ENCODE measurements around the gene GSDME. TPM values are rescaled to one million over a fixed set of nuclear protein-coding genes. Genes with fewer than 3 reads are reported as not detected.

GSDME gene
- total RNA-seq, 1 donor from 2014 or later: 27.7 TPM

DNA sequence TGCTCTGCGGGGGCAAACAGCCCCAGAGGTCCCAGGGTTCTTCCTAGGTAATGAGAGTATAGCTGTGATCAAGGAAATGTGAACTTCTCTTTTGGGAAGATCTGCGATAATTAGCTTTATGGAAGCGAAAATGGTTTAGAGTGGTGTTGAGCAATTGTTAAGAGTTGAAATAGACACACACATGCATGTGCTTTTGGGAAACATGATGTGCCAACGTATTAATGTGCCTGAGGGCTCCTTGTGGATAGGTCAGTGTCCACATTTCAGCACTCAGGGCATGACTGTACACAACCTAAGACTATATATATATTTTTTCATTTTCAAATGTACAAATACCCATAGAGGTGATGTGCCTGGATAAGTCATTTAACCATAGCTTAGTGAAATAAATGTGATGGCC, 67.0 kb downstream of the GSDME start:
- Histone ChIP-seq H4K20me1 (ENCODE audit: insufficient read depth, low read length) (no peaks in the 10 kb centered on the region), H3K9ac (ENCODE audit: low read length) (no peak overlapping the region), H3K9me3 (ENCODE audit: insufficient read depth, low read depth, low read length) (no peaks in the 10 kb centered on the region), H2AFZ (ENCODE audit: low read depth, low read length) (no peak overlapping the region), H3K79me2 (ENCODE audit: insufficient read depth, low read length) (no peaks in the 10 kb centered on the region), H3K36me3 (ENCODE audit: insufficient read depth, low read length) (no peaks in the 10 kb centered on the region), H3K4me3 (ENCODE audit: insufficient read depth, low read depth, low read length) (no peak overlapping the region), H3K27ac (ENCODE audit: low read depth, low read length) (no peak overlapping the region), H3K4me2 (ENCODE audit: low read length) (no peak overlapping the region), H3K27me3 (ENCODE audit: insufficient read depth, low read length) (no peaks in the 10 kb centered on the region), H3K4me1 (ENCODE audit: insufficient read depth, low read length) (no peaks in the 10 kb centered on the region)
- FAIRE-seq: no peak
- Mint-ChIP-seq H3K4me1 (ENCODE audit: low read depth, unreplicated experiment) (no peaks in the 10 kb centered on the region), H3K36me3 (ENCODE audit: low read depth, unreplicated experiment) (peaks cover 10% of the 10 kb centered on the region), H3K27me3 (ENCODE audit: low read depth, unreplicated experiment) (no peaks in the 10 kb centered on the region), H3K9me3 (ENCODE audit: unreplicated experiment) (no peaks in the 10 kb centered on the region), H3K4me3 (ENCODE audit: unreplicated experiment) (no peak overlapping the region), H3K27ac (ENCODE audit: unreplicated experiment) (no peak overlapping the region)
- no peak for DNase-seq (ENCODE audit: low read depth)
- TF ChIP-seq EZH2 (IDR thresholded peaks at IDR 0.05; ENCODE audit: insufficient read depth, low read length): no peak
- TF ChIP-seq, protein P1, sequence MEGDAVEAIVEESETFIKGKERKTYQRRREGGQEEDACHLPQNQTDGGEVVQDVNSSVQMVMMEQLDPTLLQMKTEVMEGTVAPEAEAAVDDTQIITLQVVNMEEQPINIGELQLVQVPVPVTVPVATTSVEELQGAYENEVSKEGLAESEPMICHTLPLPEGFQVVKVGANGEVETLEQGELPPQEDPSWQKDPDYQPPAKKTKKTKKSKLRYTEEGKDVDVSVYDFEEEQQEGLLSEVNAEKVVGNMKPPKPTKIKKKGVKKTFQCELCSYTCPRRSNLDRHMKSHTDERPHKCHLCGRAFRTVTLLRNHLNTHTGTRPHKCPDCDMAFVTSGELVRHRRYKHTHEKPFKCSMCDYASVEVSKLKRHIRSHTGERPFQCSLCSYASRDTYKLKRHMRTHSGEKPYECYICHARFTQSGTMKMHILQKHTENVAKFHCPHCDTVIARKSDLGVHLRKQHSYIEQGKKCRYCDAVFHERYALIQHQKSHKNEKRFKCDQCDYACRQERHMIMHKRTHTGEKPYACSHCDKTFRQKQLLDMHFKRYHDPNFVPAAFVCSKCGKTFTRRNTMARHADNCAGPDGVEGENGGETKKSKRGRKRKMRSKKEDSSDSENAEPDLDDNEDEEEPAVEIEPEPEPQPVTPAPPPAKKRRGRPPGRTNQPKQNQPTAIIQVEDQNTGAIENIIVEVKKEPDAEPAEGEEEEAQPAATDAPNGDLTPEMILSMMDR (IDR thresholded peaks at IDR 0.05; ENCODE audit: insufficient read depth, low read depth, low read length): no peak

DNA sequence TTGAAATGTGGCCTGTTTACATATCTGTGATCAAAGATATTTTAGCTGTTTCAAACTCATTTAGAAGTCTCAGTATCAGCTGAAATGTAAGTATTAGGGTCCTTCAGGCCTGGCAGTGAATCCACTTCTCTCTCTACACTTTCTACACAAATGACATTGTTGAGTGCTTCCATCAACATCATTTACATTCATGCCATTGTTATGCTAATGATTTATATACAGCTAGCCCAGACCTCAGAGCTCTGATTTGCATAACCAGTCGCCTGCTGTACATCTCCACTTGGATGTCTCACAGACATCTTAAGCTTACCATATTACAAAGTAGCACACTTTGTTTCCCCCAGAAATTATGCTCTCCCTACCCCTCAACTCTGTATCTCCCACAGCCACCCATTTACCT, 71.6 kb downstream of the GSDME start:
- Histone ChIP-seq H4K20me1 (ENCODE audit: insufficient read depth, low read length) (no peaks in the 10 kb centered on the region), H3K9ac (ENCODE audit: low read length) (no peak overlapping the region), H3K27ac (ENCODE audit: low read depth, low read length) (no peak overlapping the region), H3K79me2 (ENCODE audit: insufficient read depth, low read length) (no peaks in the 10 kb centered on the region), H3K4me3 (ENCODE audit: insufficient read depth, low read depth, low read length) (no peak overlapping the region), H3K36me3 (ENCODE audit: insufficient read depth, low read length) (no peaks in the 10 kb centered on the region), H3K4me2 (ENCODE audit: low read length) (no peak overlapping the region), H3K9me3 (ENCODE audit: insufficient read depth, low read depth, low read length) (no peaks in the 10 kb centered on the region), H2AFZ (ENCODE audit: low read depth, low read length) (no peak overlapping the region), H3K4me1 (ENCODE audit: insufficient read depth, low read length) (no peaks in the 10 kb centered on the region), H3K27me3 (ENCODE audit: insufficient read depth, low read length) (no peaks in the 10 kb centered on the region)
- DNase-seq (ENCODE audit: low read depth): no peak
- TF ChIP-seq, protein P1 (IDR thresholded peaks at IDR 0.05; ENCODE audit: insufficient read depth, low read depth, low read length): no peak
- no peak for TF ChIP-seq EZH2 (IDR thresholded peaks at IDR 0.05; ENCODE audit: insufficient read depth, low read length)
- no peaks in the 10 kb centered on the region for H3K4me1 Mint-ChIP-seq (ENCODE audit: low read depth, unreplicated experiment)
- no peaks in the 10 kb centered on the region for H3K27me3 Mint-ChIP-seq (ENCODE audit: low read depth, unreplicated experiment)
- no peak for FAIRE-seq
- H3K9me3 Mint-ChIP-seq (ENCODE audit: unreplicated experiment): no peaks in the 10 kb centered on the region
- H3K36me3 Mint-ChIP-seq (ENCODE audit: low read depth, unreplicated experiment): peaks cover 11% of the 10 kb centered on the region
- H3K27ac Mint-ChIP-seq (ENCODE audit: unreplicated experiment): no peak overlapping the region
- no peak overlapping the region for H3K4me3 Mint-ChIP-seq (ENCODE audit: unreplicated experiment)

DNA sequence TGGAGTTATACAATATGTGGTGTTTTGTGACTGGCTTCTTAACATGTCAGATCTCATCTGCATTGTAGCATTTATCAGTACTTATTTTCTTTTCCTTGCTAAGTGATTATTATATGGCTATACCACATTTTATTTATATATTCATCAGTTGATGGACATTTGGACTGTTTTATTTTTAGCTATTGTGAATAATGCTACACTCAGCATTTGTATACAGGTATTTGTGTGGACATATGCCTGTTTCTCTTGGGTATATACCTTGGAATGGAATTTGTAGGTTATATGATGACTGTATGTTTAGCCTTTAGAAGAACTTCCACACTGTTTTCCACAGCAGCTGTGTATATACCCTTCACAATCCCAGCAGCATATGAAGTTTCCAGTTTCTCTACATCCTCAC, 86.5 kb downstream of the GSDME start:
- DNase-seq (ENCODE audit: low read depth) (no peak), FAIRE-seq (no peak)
- no peaks in the 10 kb centered on the region for H3K27me3 ChIP-seq (ENCODE audit: insufficient read depth, low read length)
- Mint-ChIP-seq H3K4me3 (ENCODE audit: unreplicated experiment) (no peak overlapping the region), H3K27me3 (ENCODE audit: low read depth, unreplicated experiment) (no peaks in the 10 kb centered on the region), H3K27ac (ENCODE audit: unreplicated experiment) (no peak overlapping the region), H3K9me3 (ENCODE audit: unreplicated experiment) (no peaks in the 10 kb centered on the region), H3K36me3 (ENCODE audit: low read depth, unreplicated experiment) (no peaks in the 10 kb centered on the region), H3K4me1 (ENCODE audit: low read depth, unreplicated experiment) (peaks cover 5% of the 10 kb centered on the region)
- TF ChIP-seq, protein P1 (IDR thresholded peaks at IDR 0.05; ENCODE audit: insufficient read depth, low read depth, low read length): no peak
- TF ChIP-seq EZH2 (IDR thresholded peaks at IDR 0.05; ENCODE audit: insufficient read depth, low read length): no peak
- no peak overlapping the region for H3K9ac ChIP-seq (ENCODE audit: low read length)
- H3K27ac ChIP-seq (ENCODE audit: low read depth, low read length): no peak overlapping the region
- H3K36me3 ChIP-seq (ENCODE audit: insufficient read depth, low read length): no peaks in the 10 kb centered on the region
- no peaks in the 10 kb centered on the region for H4K20me1 ChIP-seq (ENCODE audit: insufficient read depth, low read length)
- no peak overlapping the region for H3K4me3 ChIP-seq (ENCODE audit: insufficient read depth, low read depth, low read length)
- H3K79me2 ChIP-seq (ENCODE audit: insufficient read depth, low read length): no peaks in the 10 kb centered on the region
- no peak overlapping the region for H2AFZ ChIP-seq (ENCODE audit: low read depth, low read length)
- H3K4me2 ChIP-seq (ENCODE audit: low read length): no peak overlapping the region
- H3K9me3 ChIP-seq (ENCODE audit: insufficient read depth, low read depth, low read length): no peaks in the 10 kb centered on the region
- H3K4me1 ChIP-seq (ENCODE audit: insufficient read depth, low read length): no peaks in the 10 kb centered on the region

All from astrocyte (in vitro differentiated cells and primary cell).